HFFc6 (cell line): ENCODE measurements around the gene A4GNT. TPM values are rescaled to one million over a fixed set of nuclear protein-coding genes. Genes with fewer than 3 reads are reported as not detected.
"Not testable (repeated sequence)": the region's sequence is repeated elsewhere in the genome, so short reads cannot be mapped to it uniquely, and the experiment has no call there.

ENCODE experiments used
- DNase-seq: peaks from one replicate; pipeline ENCODE4 v3.0.0-alpha.2; 2018
- H3K27ac Mint-ChIP-seq: 2 replicates; pipeline ENCODE4 v1.8.0; 2020; ENCODE audit warnings: mild to moderate bottlenecking, mixed read lengths
- H3K27me3 Mint-ChIP-seq: 2 replicates; pipeline ENCODE4 v1.8.0; 2021; ENCODE audit warnings: mild to moderate bottlenecking, moderate library complexity, mixed read lengths; ENCODE audit not compliant: insufficient read depth
- H3K36me3 Mint-ChIP-seq: 2 replicates; pipeline ENCODE4 v1.8.0; 2021; ENCODE audit warnings: low read depth, mixed read lengths
- H3K4me1 Mint-ChIP-seq: 2 replicates; pipeline ENCODE4 v1.8.0; 2020; ENCODE audit warnings: low read depth, mixed read lengths
- H3K4me3 Mint-ChIP-seq: 2 replicates; pipeline ENCODE4 v1.8.0; 2020; ENCODE audit warnings: mild to moderate bottlenecking, moderate library complexity, mixed read lengths
- H3K9me3 Mint-ChIP-seq: 2 replicates; pipeline ENCODE4 v1.8.0; 2020; ENCODE audit warnings: mild to moderate bottlenecking, mixed read lengths
- CTCF ChIP-seq: fragments of 200-600 bp; sonication (generic); IDR thresholded peaks from 2 replicates; pipeline ENCODE4 v1.5.0; 2021; ENCODE audit warnings: antibody characterized with exemption, mild to moderate bottlenecking
- total RNA-seq, 6 experiments: library from RNA; stranded (reverse); fragmentation: NEBNext Ultra II Directional; extraction: Animal tissue kit (Norgen Biotek cat#: 25700); gene quantifications; 2 replicates in 1 of 6; 3 replicates in 5 of 6; pipeline ENCODE4 v1.2.3, GENCODE V29; 2021

The A4GNT gene
- total RNA-seq, 6 experiments from 2014 or later = not detected

DNA sequence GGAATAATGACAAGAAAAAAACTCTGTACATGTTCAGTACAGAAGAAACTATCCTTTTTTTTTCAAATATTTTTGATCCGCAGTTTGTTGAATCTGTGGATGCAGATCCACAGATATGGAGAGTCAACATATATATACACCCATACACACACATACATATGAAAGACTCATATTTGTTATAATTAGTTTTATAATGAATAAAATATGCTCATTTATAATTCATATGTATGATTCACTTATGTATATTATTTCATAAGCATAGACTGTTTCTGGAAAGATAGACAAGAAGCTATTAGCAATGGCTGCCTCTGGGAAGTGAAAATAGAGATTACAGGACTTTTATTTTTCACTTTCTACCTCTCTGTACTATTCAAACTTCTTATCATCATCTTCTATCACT is 26.6 kb downstream of the A4GNT start:
- DNase-seq = no peak
- no peak overlapping the region for H3K4me3 Mint-ChIP-seq
- no peak overlapping the region for H3K27ac Mint-ChIP-seq
- TF ChIP-seq CTCF = no peak
- peaks cover under 1% of the 10 kb centered on the region; the same call in 1 of the 2 replicates for H3K27me3 Mint-ChIP-seq
- no peaks in the 10 kb centered on the region for H3K9me3 Mint-ChIP-seq
- peaks cover 27% of the 10 kb centered on the region for H3K36me3 Mint-ChIP-seq
- no peaks in the 10 kb centered on the region for H3K4me1 Mint-ChIP-seq

DNA sequence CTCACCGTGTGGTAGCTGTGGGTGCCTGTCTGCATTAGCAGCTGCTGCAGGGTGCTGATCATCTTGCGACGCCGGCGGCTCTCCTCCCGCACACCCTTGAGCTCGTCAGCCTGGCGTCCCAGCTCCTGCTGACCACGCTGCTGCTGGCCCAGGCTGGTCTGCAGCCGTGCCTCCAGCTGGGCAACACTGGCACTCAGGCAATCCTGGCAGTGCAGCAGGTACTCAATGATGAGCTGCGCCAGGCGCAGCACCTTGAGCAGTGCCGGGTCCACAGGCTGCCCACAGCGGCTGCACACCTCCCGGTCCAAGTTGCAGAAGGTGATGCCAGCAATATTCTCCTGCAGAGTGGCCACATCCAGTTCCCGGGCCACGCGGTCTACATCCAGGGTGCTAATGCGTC is 28.7 kb downstream of the A4GNT start:
- no peaks in the 10 kb centered on the region for H3K4me1 Mint-ChIP-seq
- no peaks in the 10 kb centered on the region; the same call in 1 of the 2 replicates for H3K27me3 Mint-ChIP-seq
- H3K9me3 Mint-ChIP-seq = no peaks in the 10 kb centered on the region
- no peak for DNase-seq
- TF ChIP-seq CTCF = no peak
- peaks cover 23% of the 10 kb centered on the region for H3K36me3 Mint-ChIP-seq
- no peak overlapping the region for H3K4me3 Mint-ChIP-seq
- H3K27ac Mint-ChIP-seq = no peak overlapping the region

DNA sequence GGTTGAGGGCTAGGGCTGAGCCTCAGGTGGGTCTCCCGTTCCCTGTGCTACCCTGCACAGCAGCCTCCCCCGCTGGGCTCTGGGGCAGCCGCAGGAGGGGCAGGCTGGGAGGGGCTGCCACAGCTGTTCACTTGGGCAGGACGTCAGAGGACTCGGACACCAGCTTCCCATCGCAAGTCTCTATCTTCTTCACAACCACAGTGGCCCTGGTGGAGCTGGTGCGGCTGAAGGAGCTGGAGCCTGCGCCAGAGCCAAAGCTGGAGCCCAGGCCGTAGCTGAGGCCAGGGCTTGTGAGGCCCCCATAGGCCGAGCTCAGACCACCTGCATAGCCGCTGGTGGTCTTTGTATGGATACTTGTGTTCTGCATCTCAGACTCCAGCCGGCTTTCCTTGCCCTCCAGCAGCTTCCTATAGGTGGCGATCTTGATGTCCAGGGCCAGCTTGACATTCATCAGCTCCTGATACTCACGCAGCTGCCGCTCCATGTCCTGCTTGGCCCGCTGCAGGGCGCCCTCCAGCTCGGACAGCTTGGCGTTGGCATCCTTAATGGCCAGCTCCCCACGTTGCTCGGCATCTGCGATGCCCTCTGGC is 30.7 kb downstream of the A4GNT start:
- H3K4me3 Mint-ChIP-seq, H3K9me3 Mint-ChIP-seq, H3K4me1 Mint-ChIP-seq, DNase-seq, H3K27me3 Mint-ChIP-seq, H3K27ac Mint-ChIP-seq: not testable (repeated sequence)
- peak; percentile 61 for TF ChIP-seq CTCF
- peaks cover 19% of the 10 kb centered on the region; the same call in 1 of the 2 replicates for H3K36me3 Mint-ChIP-seq

DNA sequence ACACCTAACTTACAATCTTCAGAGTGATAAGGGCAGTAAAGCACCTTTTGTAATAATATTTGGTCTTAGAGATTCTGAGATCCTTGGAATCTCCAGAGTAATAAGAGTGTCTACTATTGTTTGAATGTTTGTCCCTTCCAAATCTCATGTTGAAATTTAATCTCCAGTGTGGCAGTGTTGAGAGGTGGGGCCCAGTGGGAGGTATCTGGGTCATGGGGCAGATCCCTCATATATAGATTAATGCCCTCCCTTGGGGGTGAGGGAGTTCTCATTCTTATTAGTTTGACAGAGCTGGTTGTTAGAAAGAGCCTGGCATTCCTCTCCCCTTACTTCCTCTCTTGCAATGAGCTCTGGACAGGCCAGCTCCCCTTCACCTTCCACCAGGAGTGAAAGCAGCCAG is 32.8 kb downstream of the A4GNT start:
- no peaks in the 10 kb centered on the region for H3K4me1 Mint-ChIP-seq
- peaks cover 26% of the 10 kb centered on the region; the same call in 1 of the 2 replicates for H3K36me3 Mint-ChIP-seq
- no peak overlapping the region for H3K27ac Mint-ChIP-seq
- H3K4me3 Mint-ChIP-seq = no peak overlapping the region
- DNase-seq = no peak
- no peaks in the 10 kb centered on the region for H3K9me3 Mint-ChIP-seq
- no peaks in the 10 kb centered on the region for H3K27me3 Mint-ChIP-seq
- no peak for TF ChIP-seq CTCF

DNA sequence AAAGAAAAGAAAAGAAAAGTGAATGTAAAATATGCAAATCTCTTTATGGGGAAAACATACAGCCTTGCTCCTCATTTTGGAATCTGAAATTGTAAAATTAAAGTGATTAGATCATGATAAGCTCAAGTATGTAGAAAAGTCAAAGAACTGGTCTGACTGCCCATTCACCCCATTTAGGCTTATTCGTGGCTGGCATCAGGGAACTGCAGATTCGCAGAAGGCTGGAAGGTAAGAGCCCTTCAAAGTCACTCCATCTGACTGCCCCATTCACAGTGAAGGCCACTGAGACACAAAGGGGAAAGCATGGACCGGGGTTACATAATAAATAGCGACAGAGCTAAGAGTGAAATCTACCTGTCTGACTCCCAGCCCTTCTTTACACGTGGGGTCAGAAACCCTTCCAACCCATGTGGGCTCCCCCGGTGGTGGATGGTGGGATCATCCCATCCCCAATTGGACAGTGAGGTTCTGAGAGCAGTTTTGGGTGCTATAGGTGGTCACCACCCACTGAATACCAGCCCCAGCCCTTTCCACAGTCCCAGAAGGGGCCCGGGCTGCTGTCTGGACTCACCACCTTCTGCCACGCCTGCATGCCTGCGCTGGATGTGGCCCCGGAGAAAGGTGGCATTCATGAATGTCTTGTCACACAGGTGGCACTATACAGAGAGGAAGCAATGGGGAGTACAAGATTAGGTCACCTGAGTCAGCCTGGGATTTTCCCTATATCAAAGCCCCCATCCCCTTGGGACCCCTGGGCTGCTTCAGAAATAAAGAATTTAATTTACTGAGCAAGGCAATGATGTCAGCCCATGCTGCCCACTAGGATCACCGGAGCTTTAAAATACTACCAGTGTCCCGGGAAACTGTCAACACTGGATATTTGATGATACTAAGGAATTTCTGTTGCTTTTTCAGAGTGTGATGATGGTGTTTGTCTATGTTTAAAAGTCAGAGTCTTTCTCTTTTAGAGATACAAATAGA is 34.7 kb downstream of the A4GNT start:
- Mint-ChIP-seq H3K36me3 (peaks cover 31% of the 10 kb centered on the region), H3K9me3 (no peaks in the 10 kb centered on the region), H3K4me1 (peaks cover 6% of the 10 kb centered on the region), H3K27ac (no peak overlapping the region), H3K4me3 (no peak overlapping the region), H3K27me3 (no peaks in the 10 kb centered on the region)
- TF ChIP-seq CTCF = peak; percentile 68
- DNase-seq = no peak
